Esophagus muscularis mucosa (tissue), 3 donors: ENCODE measurements around the gene ITPR2.

Experiments used
- POLR2A ChIP-seq: fragments of 450-650 bp; IDR thresholded peaks from one replicate; pipeline ENCODE4 v1.6.1; 2017; ENCODE audit warnings: antibody characterized with exemption, moderate library complexity, mild to moderate bottlenecking, low read depth
- POLR2AphosphoS5 ChIP-seq, 2 donors: sonication (generic); formaldehyde crosslinking; IDR thresholded peaks; one replicate each; pipeline ENCODE4 v1.6.1; 2017; ENCODE audit warnings: antibody characterized with exemption in 2 of 2
- TF ChIP-seq, protein P1 (sequence below), 3 experiments: fragments of 200-600 bp in 2 of 3; fragments of 450-650 bp in 1 of 3; sonication (generic) in 2 of 3; IDR thresholded peaks; one replicate each; pipeline ENCODE4 v1.5.1; 2017 to 2019; ENCODE audit warnings: antibody characterized with exemption in 3 of 3, mild to moderate bottlenecking in 2 of 3, moderate library complexity in 1 of 3

DNA sequence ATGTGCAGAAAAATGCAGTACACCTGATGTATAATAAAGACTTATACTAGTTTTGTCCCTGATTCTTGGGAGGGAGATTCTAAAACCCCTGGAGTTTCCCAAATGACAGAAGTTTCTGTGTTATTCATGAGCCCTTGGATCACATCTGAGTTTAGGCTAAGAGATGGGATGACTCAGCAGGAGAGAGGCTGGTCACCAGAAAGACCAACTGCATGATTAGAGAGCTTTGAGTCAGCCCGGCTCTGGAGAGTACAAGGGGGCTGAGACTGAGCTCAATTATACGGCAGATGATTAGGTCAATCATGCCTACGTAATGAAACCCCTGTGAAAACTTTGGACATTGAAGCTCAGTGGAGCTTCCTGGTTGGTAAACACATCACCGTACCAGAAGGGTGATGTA is 463.4 kb downstream of the ITPR2 start:
- TF ChIP-seq, protein P1, sequence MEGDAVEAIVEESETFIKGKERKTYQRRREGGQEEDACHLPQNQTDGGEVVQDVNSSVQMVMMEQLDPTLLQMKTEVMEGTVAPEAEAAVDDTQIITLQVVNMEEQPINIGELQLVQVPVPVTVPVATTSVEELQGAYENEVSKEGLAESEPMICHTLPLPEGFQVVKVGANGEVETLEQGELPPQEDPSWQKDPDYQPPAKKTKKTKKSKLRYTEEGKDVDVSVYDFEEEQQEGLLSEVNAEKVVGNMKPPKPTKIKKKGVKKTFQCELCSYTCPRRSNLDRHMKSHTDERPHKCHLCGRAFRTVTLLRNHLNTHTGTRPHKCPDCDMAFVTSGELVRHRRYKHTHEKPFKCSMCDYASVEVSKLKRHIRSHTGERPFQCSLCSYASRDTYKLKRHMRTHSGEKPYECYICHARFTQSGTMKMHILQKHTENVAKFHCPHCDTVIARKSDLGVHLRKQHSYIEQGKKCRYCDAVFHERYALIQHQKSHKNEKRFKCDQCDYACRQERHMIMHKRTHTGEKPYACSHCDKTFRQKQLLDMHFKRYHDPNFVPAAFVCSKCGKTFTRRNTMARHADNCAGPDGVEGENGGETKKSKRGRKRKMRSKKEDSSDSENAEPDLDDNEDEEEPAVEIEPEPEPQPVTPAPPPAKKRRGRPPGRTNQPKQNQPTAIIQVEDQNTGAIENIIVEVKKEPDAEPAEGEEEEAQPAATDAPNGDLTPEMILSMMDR (IDR thresholded peaks at IDR 0.05): no peak
- TF ChIP-seq POLR2AphosphoS5 (IDR thresholded peaks at IDR 0.05) (no peak), POLR2A (no peak)
